K562 (cell line): ENCODE data around the gene CCND3. TPM values are rescaled to one million over a fixed set of nuclear protein-coding genes. Genes with fewer than 3 reads are reported as not detected.

Experiments
- ARID2 ChIP-seq: fragments of 450-650 bp; IDR thresholded peaks from 2 replicates; pipeline ENCODE4 v1.6.1; 2017; ENCODE audit warnings: antibody characterized with exemption, mild to moderate bottlenecking
- BCOR ChIP-seq: fragments of 450-650 bp; IDR thresholded peaks from 2 replicates; pipeline ENCODE4 v1.6.1; 2016
- CC2D1A ChIP-seq: fragments of 450-650 bp; IDR thresholded peaks from 2 replicates; pipeline ENCODE4 v1.6.1; 2017; ENCODE audit warnings: mild to moderate bottlenecking
- HDAC2 ChIP-seq: fragments of 450-650 bp; IDR thresholded peaks from 2 replicates; pipeline ENCODE4 v1.6.1; 2016; ENCODE audit warnings: mild to moderate bottlenecking
- HNRNPLL ChIP-seq: fragments of 200-400 bp; formaldehyde crosslinking; IDR thresholded peaks from 2 replicates; pipeline ENCODE4 v1.6.1; 2017; ENCODE audit warnings: low read length, low read depth, mild to moderate bottlenecking; ENCODE audit not compliant: poor library complexity, severe bottlenecking
- KDM2B ChIP-seq: fragments of 250-450 bp; sonication (Bioruptor Pico); IDR thresholded peaks from 2 replicates; pipeline ENCODE4 v1.8.0; 2021; ENCODE audit warnings: mild to moderate bottlenecking, moderate library complexity
- MAFF ChIP-seq: IDR thresholded peaks from 2 replicates; pipeline ENCODE4 v1.6.1; 2012; ENCODE audit warnings: low read length, improper control_type of control experiment
- NR2F6 ChIP-seq: fragments of 450-650 bp; formaldehyde crosslinking; IDR thresholded peaks from 2 replicates; pipeline ENCODE4 v1.4.0; 2020; ENCODE audit warnings: mild to moderate bottlenecking
- PHB2 ChIP-seq: fragments of 450-650 bp; IDR thresholded peaks from 2 replicates; pipeline ENCODE4 v1.6.1; 2017; ENCODE audit warnings: low read depth
- PHF20 ChIP-seq: fragments of 450-650 bp; IDR thresholded peaks from 2 replicates; pipeline ENCODE4 v1.6.1; 2018; ENCODE audit not compliant: partially characterized antibody
- SIX5 ChIP-seq, 2 experiments: IDR thresholded peaks; 2 replicates each; pipeline ENCODE4 v1.6.1; 2011; ENCODE audit warnings: low read length in 2 of 2, borderline replicate concordance in 1 of 2, low read depth in 1 of 2, mild to moderate bottlenecking in 1 of 2, moderate library complexity in 1 of 2; ENCODE audit not compliant: insufficient read depth in 1 of 2
- SMARCA5 ChIP-seq: fragments of 450-650 bp; IDR thresholded peaks from 2 replicates; pipeline ENCODE4 v1.6.1; 2016
- SUPT5H ChIP-seq: fragments of 450-650 bp; IDR thresholded peaks from 2 replicates; pipeline ENCODE4 v1.6.1; 2016
- ZNF347 ChIP-seq: fragments of 450-650 bp; formaldehyde crosslinking; IDR thresholded peaks from 2 replicates; pipeline ENCODE4 v1.4.0; 2020; ENCODE audit warnings: low read depth, mild to moderate bottlenecking, moderate library complexity
- polyA plus RNA-seq, 8 experiments: library from polyadenylated mRNA; depleted of rRNA in 4 of 8; stranded (reverse) in 5 of 8; unstranded in 3 of 8; fragments of >200 nt; fragmentation: Nextera tagmentation in 2 of 8; fragmentation: Illumina TruSeq in 1 of 8; extraction: Ambion mirVana in 2 of 8; extraction: Trizol in 1 of 8; gene quantifications; 2 replicates each; pipeline versions ENCODE4 v1.2.1 to v1.2.3, GENCODE V29; 2011 to 2014; ENCODE audit warnings: inconsistent platforms in 1 of 8, missing spikeins in 1 of 8
- total RNA-seq, 7 experiments: library from RNA; depleted of rRNA in 6 of 7; stranded (reverse); fragments of >200 nt in 6 of 7; fragmentation: Illumina TruSeq in 2 of 7; extraction: Trizol in 2 of 7; gene quantifications; 2 replicates each; pipeline versions ENCODE4 v1.2.1 to v1.2.3, GENCODE V29; 2011 to 2021; ENCODE audit warnings: low replicate concordance in 1 of 7
- TF ChIP-seq, protein P1 (sequence below): fragments of 450-650 bp; IDR thresholded peaks from 2 replicates; pipeline ENCODE4 v1.6.1; 2016; ENCODE audit warnings: borderline replicate concordance
- TF ChIP-seq, protein P2 (sequence below): IDR thresholded peaks from 2 replicates; pipeline ENCODE4 v1.6.1; 2016; ENCODE audit warnings: missing genetic modification characterization, missing compliant biosample characterization

Gene CCND3
- total and polyA plus RNA-seq, 9 of the 15 experiments (the other 6 are each of a cell fraction or from before 2014, with no cell fraction given) = 21.5 to 204 (median 97.4) TPM

DNA sequence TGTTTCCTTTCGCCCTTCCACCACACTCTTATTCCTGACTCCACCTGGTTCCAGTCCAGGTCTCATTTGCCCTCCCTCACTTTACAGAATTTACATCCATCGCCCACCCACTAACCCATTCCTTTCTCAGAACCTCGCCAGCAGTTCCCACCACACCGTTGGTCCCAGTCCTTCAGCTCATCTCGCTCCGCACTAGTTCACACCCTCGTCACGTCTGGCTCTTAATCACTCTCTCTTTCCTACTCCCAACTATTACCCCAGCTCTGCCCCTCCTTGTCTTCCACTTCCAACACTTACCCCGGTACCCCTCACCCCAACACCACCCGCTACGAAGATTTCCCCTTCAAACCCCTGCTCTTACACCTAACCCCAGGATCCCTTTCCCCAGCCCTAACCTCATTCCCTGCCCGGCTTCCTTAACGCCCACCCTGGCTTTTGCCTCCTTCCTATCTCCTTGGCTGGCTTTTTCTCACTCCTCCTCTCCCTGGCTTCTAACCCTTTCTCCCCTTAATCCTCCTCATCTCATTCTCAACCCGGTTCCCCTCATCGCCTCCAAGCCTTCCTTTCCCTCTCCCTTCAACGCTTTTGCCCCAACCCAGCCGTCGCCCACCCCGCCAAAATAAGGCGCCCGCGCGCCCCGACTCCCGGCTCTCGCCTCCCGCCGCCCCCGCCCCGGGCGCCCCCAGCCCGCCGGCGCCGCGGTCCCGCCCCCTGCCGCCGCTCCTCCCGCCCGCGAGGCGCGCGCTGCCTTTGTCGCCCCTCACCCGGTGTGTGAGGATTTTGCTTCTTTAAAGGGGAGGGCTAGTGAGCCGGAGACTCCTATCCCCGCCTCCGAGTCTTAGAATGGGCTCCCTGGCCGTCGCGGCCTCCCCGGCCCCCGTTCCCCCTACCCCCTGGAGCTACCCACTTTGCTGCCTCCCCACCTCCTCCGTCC, 47.0 kb downstream of the CCND3 start (continued):
- TF ChIP-seq PHF20 (peak; percentile 22), HDAC2 (0 out of 2 replicates have a peak, but pooled peaks have one; percentile 40), HNRNPLL (peak; percentile 38), SIX5 (IDR thresholded peaks at IDR 0.05; ENCODE audit: borderline replicate concordance in 1 of 2, insufficient read depth in 1 of 2, low read depth in 1 of 2, low read length in 2 of 2) (0 out of 4 replicates have a peak, but pooled peaks of 1 of the 2 experiments have one; percentile 13), ZNF347 (no peak), BCOR (peak; percentile 33; the same call in 1 of the 2 replicates), ARID2 (peak; percentile 38; the same call in 1 of the 2 replicates), CC2D1A (0 out of 2 replicates have a peak, but pooled peaks have one; percentile 25), SMARCA5 (0 out of 2 replicates have a peak, but pooled peaks have one; percentile 10), PHB2 (peak; percentile 69; the same call in 1 of the 2 replicates), NR2F6 (CRISPR knock-in tag) (no peak), SUPT5H (peak; percentile 35; the same call in 1 of the 2 replicates), MAFF (no peak), KDM2B (CRISPR knock-in tag) (0 out of 2 replicates have a peak, but pooled peaks have one; percentile 48)
- TF ChIP-seq, protein P1, sequence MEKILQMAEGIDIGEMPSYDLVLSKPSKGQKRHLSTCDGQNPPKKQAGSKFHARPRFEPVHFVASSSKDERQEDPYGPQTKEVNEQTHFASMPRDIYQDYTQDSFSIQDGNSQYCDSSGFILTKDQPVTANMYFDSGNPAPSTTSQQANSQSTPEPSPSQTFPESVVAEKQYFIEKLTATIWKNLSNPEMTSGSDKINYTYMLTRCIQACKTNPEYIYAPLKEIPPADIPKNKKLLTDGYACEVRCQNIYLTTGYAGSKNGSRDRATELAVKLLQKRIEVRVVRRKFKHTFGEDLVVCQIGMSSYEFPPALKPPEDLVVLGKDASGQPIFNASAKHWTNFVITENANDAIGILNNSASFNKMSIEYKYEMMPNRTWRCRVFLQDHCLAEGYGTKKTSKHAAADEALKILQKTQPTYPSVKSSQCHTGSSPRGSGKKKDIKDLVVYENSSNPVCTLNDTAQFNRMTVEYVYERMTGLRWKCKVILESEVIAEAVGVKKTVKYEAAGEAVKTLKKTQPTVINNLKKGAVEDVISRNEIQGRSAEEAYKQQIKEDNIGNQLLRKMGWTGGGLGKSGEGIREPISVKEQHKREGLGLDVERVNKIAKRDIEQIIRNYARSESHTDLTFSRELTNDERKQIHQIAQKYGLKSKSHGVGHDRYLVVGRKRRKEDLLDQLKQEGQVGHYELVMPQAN = peak; percentile 71
- TF ChIP-seq, protein P2, sequence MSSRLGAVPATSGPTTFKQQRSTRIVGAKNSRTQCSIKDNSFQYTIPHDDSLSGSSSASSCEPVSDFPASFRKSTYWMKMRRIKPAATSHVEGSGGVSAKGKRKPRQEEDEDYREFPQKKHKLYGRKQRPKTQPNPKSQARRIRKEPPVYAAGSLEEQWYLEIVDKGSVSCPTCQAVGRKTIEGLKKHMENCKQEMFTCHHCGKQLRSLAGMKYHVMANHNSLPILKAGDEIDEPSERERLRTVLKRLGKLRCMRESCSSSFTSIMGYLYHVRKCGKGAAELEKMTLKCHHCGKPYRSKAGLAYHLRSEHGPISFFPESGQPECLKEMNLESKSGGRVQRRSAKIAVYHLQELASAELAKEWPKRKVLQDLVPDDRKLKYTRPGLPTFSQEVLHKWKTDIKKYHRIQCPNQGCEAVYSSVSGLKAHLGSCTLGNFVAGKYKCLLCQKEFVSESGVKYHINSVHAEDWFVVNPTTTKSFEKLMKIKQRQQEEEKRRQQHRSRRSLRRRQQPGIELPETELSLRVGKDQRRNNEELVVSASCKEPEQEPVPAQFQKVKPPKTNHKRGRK (tag) = peak; percentile 31; the same call in 1 of the 2 replicates
